Tibial artery (tissue), 4 donors: Measurements from ENCODE around the gene SP2.

Experiments used
- DNase-seq, 2 donors: peaks; one replicate each; pipeline ENCODE4 v3.0.0-alpha.2; 2019
- H3K27ac ChIP-seq, 2 donors: fragments of 200-600 bp; sonication (generic) in 1 of 2; 1 replicate in 1 of 2; 2 replicates in 1 of 2; pipeline ENCODE4 v1.5.1; 2018 to 2019; ENCODE audit warnings: mild to moderate bottlenecking in 1 of 2
- H3K27me3 ChIP-seq, 2 donors: fragments of 200-600 bp; sonication (generic) in 1 of 2; one replicate each; pipeline versions ENCODE4 v1.5.1 to v1.6.0; 2016 to 2019
- H3K36me3 ChIP-seq, 3 donors: fragments of 200-600 bp; sonication (generic) in 2 of 3; one replicate each; pipeline ENCODE4 v1.5.1; 2016 to 2019; ENCODE audit warnings: mild to moderate bottlenecking in 2 of 3
- H3K4me1 ChIP-seq, 4 donors: fragments of 200-600 bp; sonication (generic) in 2 of 4; 1 replicate in 3 of 4; 2 replicates in 1 of 4; pipeline ENCODE4 v1.5.1; 2016 to 2019
- H3K4me3 ChIP-seq, 2 donors: fragments of 200-600 bp; sonication (generic) in 1 of 2; 1 replicate in 1 of 2; 2 replicates in 1 of 2; pipeline ENCODE4 v1.5.1; 2018 to 2019; ENCODE audit warnings: mild to moderate bottlenecking in 2 of 2
- H3K9me3 ChIP-seq, 3 donors: fragments of 200-600 bp; sonication (generic) in 1 of 3; one replicate each; pipeline ENCODE4 v1.5.1; 2016 to 2019
- CTCF ChIP-seq, 2 experiments: fragments of 200-600 bp in 1 of 2; fragments of 450-650 bp in 1 of 2; IDR thresholded peaks; one replicate each; pipeline ENCODE4 v1.5.1; 2017 to 2019; ENCODE audit warnings: antibody characterized with exemption in 2 of 2, mild to moderate bottlenecking in 1 of 2, moderate library complexity in 1 of 2
- intact Hi-C: fragments of 100-400 bp; cut with DNase I; formaldehyde crosslinking; loops from one replicate; pipeline ENCODE4 v1.15.0; 2023; ENCODE audit warnings: low total_unique reads

The SP2 gene

GRCh38 chr17:47856830-47857229, 39.2 kb upstream of the SP2 start:
- DNase-seq, result no peak
- Histone ChIP-seq H3K27me3 (peaks cover 4 to 92% of the 10 kb centered on the region in 2 donors), H3K4me3 (no peak overlapping the region), H3K4me1 (peaks cover 0 to 2% (median under 1%) of the 10 kb centered on the region in 4 donors), H3K27ac (no peak overlapping the region), H3K9me3 (no peaks in the 10 kb centered on the region), H3K36me3 (no peaks in the 10 kb centered on the region)
- TF ChIP-seq CTCF (IDR thresholded peaks at IDR 0.05), result no peak
- intact Hi-C loops, result no loop called here

- H3K27me3 ChIP-seq, result peaks cover 0 to 82% of the 10 kb centered on the region in 2 donors
Measured at GRCh38 chr17:47857551-47858455, 38.2 kb upstream of the SP2 start.

GRCh38 chr17:47860386-47860785, 35.6 kb upstream of the SP2 start:
- H3K9me3 ChIP-seq, result no peaks in the 10 kb centered on the region
- peaks cover 0 to 7% (median 3%) of the 10 kb centered on the region in 4 donors for H3K4me1 ChIP-seq
- no peak for DNase-seq
- H3K27ac ChIP-seq, result no peak overlapping the region
- peaks cover 0 to 64% of the 10 kb centered on the region in 2 donors for H3K27me3 ChIP-seq
- H3K4me3 ChIP-seq, result no peak overlapping the region
- TF ChIP-seq CTCF (IDR thresholded peaks at IDR 0.05), result no peak
- intact Hi-C loops, result no loop called here
- H3K36me3 ChIP-seq, result no peaks in the 10 kb centered on the region

More at GRCh38 chr17:47857551-47858455, 38.2 kb upstream of the SP2 start:
- H3K27ac ChIP-seq, result no peak overlapping the region
- H3K4me1 ChIP-seq, result peaks cover 0 to 3% (median under 1%) of the 10 kb centered on the region in 4 donors
- intact Hi-C loops, result no loop called here
- no peak overlapping the region for H3K4me3 ChIP-seq
- H3K9me3 ChIP-seq, result no peaks in the 10 kb centered on the region
- H3K36me3 ChIP-seq, result no peaks in the 10 kb centered on the region
- no peak for DNase-seq
- TF ChIP-seq CTCF (IDR thresholded peaks at IDR 0.05), result no peak

- TF ChIP-seq CTCF (IDR thresholded peaks at IDR 0.05), result no peak
- no peak for DNase-seq
- no peak overlapping the region for H3K4me3 ChIP-seq
- H3K27ac ChIP-seq, result no peak overlapping the region
- intact Hi-C loops, result no loop called here
- peaks cover 0 to 7% (median 3%) of the 10 kb centered on the region in 4 donors for H3K4me1 ChIP-seq
- peaks cover 0 to 61% of the 10 kb centered on the region in 2 donors for H3K27me3 ChIP-seq
- no peaks in the 10 kb centered on the region for H3K36me3 ChIP-seq
- H3K9me3 ChIP-seq, result no peaks in the 10 kb centered on the region
Measured at GRCh38 chr17:47862621-47863440, 33.2 kb upstream of the SP2 start.

- intact Hi-C loops, result no loop called here
- peaks cover 0 to 7% (median 3%) of the 10 kb centered on the region in 4 donors for H3K4me1 ChIP-seq
- peaks cover 0 to 61% of the 10 kb centered on the region in 2 donors for H3K27me3 ChIP-seq
- TF ChIP-seq CTCF (IDR thresholded peaks at IDR 0.05), result no peak
- H3K27ac ChIP-seq, result no peak overlapping the region
- no peak overlapping the region for H3K4me3 ChIP-seq
- no peaks in the 10 kb centered on the region for H3K9me3 ChIP-seq
- H3K36me3 ChIP-seq, result no peaks in the 10 kb centered on the region
- DNase-seq, result no peak
Measured at GRCh38 chr17:47864791-47865216, 31.2 kb upstream of the SP2 start.
